ENCODE measurements around the gene PANK3. TPM values are rescaled to one million over a fixed set of nuclear protein-coding genes. Genes with fewer than 3 reads are reported as not detected.
"Not testable (repeated sequence)": the region's sequence is repeated elsewhere in the genome, so short reads cannot be mapped to it uniquely, and the experiment has no call there.

PANK3 gene
- total RNA-seq, 1 experiment from 2014 or later: 82.6 TPM

- not testable (repeated sequence) for H4K8ac ChIP-seq (replicated peaks; ENCODE audit: insufficient read length, low read depth, low read length); H3K27me3 ChIP-seq (ENCODE audit: insufficient read depth, low read length); H3K27ac Mint-ChIP-seq; H2BK120ac ChIP-seq (ENCODE audit: low read depth, low read length, poor library complexity, severe bottlenecking); H3K23ac ChIP-seq (ENCODE audit: insufficient read length, low read depth, low read length); H2BK5ac ChIP-seq (ENCODE audit: insufficient read length, low read length); H3K18ac ChIP-seq (ENCODE audit: insufficient read length, low read depth, low read length); H3K9ac ChIP-seq (ENCODE audit: extremely low read depth, insufficient read length, low read length); H2AFZ ChIP-seq (ENCODE audit: low read length); H4K91ac ChIP-seq (ENCODE audit: insufficient read length, low read depth, low read length); H3K4me2 ChIP-seq (ENCODE audit: insufficient read depth, insufficient read length, low read length); H3K9me3 Mint-ChIP-seq; H3K4me1 ChIP-seq (ENCODE audit: insufficient read depth, low read length); H3K56ac ChIP-seq (ENCODE audit: insufficient read length, low read depth, low read length); H2BK12ac ChIP-seq (ENCODE audit: insufficient read length, low read depth, low read length); DNase-seq; H3K23me2 ChIP-seq (ENCODE audit: insufficient read length, low read depth, low read length, poor library complexity, severe bottlenecking); H4K20me1 ChIP-seq (ENCODE audit: control insufficient read depth, insufficient read depth, insufficient read length); H4K5ac ChIP-seq (ENCODE audit: insufficient read length, low read depth, low read length); H3K4ac ChIP-seq (ENCODE audit: low read depth, low read length); H3K4me3 Mint-ChIP-seq; H3T11ph ChIP-seq (ENCODE audit: low read length); H3K79me1 ChIP-seq (ENCODE audit: insufficient read depth, low read depth, low read length, poor library complexity, severe bottlenecking); H3K9me3 ChIP-seq (ENCODE audit: control insufficient read depth, low read depth, low read length); H2BK15ac ChIP-seq (ENCODE audit: low read depth, low read length); H3K27ac ChIP-seq (ENCODE audit: insufficient read length, low read depth, low read length); H2AK5ac ChIP-seq (ENCODE audit: insufficient read length, low read length); H3K14ac ChIP-seq (ENCODE audit: insufficient read depth, low read length); H2BK20ac ChIP-seq (ENCODE audit: low read depth, low read length, poor library complexity, severe bottlenecking); H3K27me3 Mint-ChIP-seq (ENCODE audit: low read depth)
- H3K79me2 ChIP-seq (ENCODE audit: insufficient read depth, low read length): peaks cover 68% of the 10 kb centered on the region; the same call in 1 of the 2 replicates
- peaks cover 18 to 32% (median 26%) of the 10 kb centered on the region in 3 experiments for H3K36me3 Mint-ChIP-seq (ENCODE audit: insufficient read depth in 1 of 3, low read depth in 3 of 3)
- WGBS (ENCODE audit: extremely low coverage, insufficient read length, low lambda C conversion rate): no CpG with 5 or more reads among the region's 3 CpGs
- peaks cover 28 to 30% of the 10 kb centered on the region in 2 experiments for H3K4me1 Mint-ChIP-seq
Measured at GRCh38 chr5:168573663-168574062, 5.5 kb downstream of the PANK3 start.
